Aorta (tissue), 5 donors: ENCODE data around the gene SLC6A20. TPM values are rescaled to one million over a fixed set of nuclear protein-coding genes. Genes with fewer than 3 reads are reported as not detected.

ENCODE experiments used
- ATAC-seq: fragments of 200-7000 bp; cut with Tn5 transposase; one replicate; pipeline ENCODE4 v1.9.1; 2022; ENCODE audit warnings: moderate library complexity; ENCODE audit not compliant: low FRiP score
- DNase-seq, 2 donors: peaks; one replicate each; pipeline ENCODE4 v3.0.0-alpha.2; 2020
- H3K27ac ChIP-seq, 2 donors: one replicate each; pipeline ENCODE4 v1.5.1; 2013; ENCODE audit warnings: low read length in 2 of 2, mild to moderate bottlenecking in 2 of 2, moderate library complexity in 2 of 2, control low read depth in 1 of 2, inconsistent platforms in 1 of 2, low read depth in 1 of 2
- H3K27me3 ChIP-seq, 2 donors: one replicate each; pipeline ENCODE4 v1.6.1; 2013; ENCODE audit warnings: control low read depth in 1 of 2, low read length in 1 of 2, mild to moderate bottlenecking in 1 of 2, moderate library complexity in 1 of 2; ENCODE audit not compliant: insufficient read depth in 2 of 2, control insufficient read depth in 1 of 2
- H3K36me3 ChIP-seq, 2 donors: one replicate each; pipeline ENCODE4 v1.6.1; 2013; ENCODE audit warnings: control low read depth in 1 of 2, low read length in 1 of 2, mild to moderate bottlenecking in 1 of 2; ENCODE audit not compliant: insufficient read depth in 2 of 2, control insufficient read depth in 1 of 2
- H3K4me1 ChIP-seq, 2 donors: one replicate each; pipeline ENCODE4 v1.6.1; 2013; ENCODE audit warnings: low read length in 2 of 2, control low read depth in 1 of 2, mild to moderate bottlenecking in 1 of 2, moderate library complexity in 1 of 2; ENCODE audit not compliant: insufficient read depth in 2 of 2, control insufficient read depth in 1 of 2
- H3K4me3 ChIP-seq, 2 donors: one replicate each; pipeline ENCODE4 v1.5.1; 2013; ENCODE audit warnings: low read length in 2 of 2, control low read depth in 1 of 2, mild to moderate bottlenecking in 1 of 2
- H3K9me3 ChIP-seq: one replicate; pipeline ENCODE4 v1.6.1; 2013; ENCODE audit warnings: mild to moderate bottlenecking, low read length; ENCODE audit not compliant: control insufficient read depth
- WGBS, 2 donors: extraction: QIAGEN DNeasy Blood & Tissue Kit; methylation state at CpG; one replicate each; pipeline ENCODE4 v1.1.7; 2013; 5-methylcytosine and 5-hydroxymethylcytosine counted together
- intact Hi-C, 2 donors: fragments of 100-400 bp; cut with DNase I; formaldehyde crosslinking; loops; one replicate each; pipeline versions ENCODE4 v1.14.2 to v1.15.0; 2022
- polyA plus RNA-seq, 2 donors: library from polyadenylated mRNA; stranded (reverse); fragments of 200-250 nt; gene quantifications; one replicate each; pipeline ENCODE4 v1.2.3, GENCODE V29; 2013
- total RNA-seq, 2 donors: library from RNA; stranded (reverse); fragmentation: NEBNext Ultra II Directional; extraction: Animal tissue kit (Norgen Biotek cat#: 25700); gene quantifications; one replicate each; pipeline ENCODE4 v1.2.1, GENCODE V29; 2021
- donor health status: healthy with polysubstance abuse.
- donor health status: Bipolar disorder and iron deficiency.
- donor health status: DM: no; HTN: no; CAD: no.
- donor health status: DM: no; HTN: no; CAD: no.
- donor health status: DM: yes; HTN: yes; CAD: no.

The SLC6A20 gene
- total and polyA plus RNA-seq, 4 donors = 0.10 to 1.0 (median 0.15) TPM; not detected in 1

- H3K36me3 ChIP-seq = no peaks in the 10 kb centered on the region
- ATAC-seq = no peak
- no peaks in the 10 kb centered on the region for H3K27me3 ChIP-seq
- intact Hi-C loops = loop anchor here in 1 of 2 donors (10.0 kb wide), 1 partner anchor 132 kb away; no protein-coding TSS in a partner anchor
- no peak overlapping the region for H3K27ac ChIP-seq
- H3K4me1 ChIP-seq = no peaks in the 10 kb centered on the region
- no peaks in the 10 kb centered on the region for H3K9me3 ChIP-seq
- H3K4me3 ChIP-seq = no peak overlapping the region
- WGBS, 2 donors = 89 to 90% methylated on average over 16 of the region's 16 CpGs
- DNase-seq = no peak
These were observed 23.8 kb downstream of the SLC6A20 start for GRCh38 chr3:45772341-45773035.

GRCh38 chr3:45771831-45772230 is 24.5 kb downstream of the SLC6A20 start:
- 92% methylated on average over 5 of the region's 5 CpGs for WGBS, 2 donors

DNA sequence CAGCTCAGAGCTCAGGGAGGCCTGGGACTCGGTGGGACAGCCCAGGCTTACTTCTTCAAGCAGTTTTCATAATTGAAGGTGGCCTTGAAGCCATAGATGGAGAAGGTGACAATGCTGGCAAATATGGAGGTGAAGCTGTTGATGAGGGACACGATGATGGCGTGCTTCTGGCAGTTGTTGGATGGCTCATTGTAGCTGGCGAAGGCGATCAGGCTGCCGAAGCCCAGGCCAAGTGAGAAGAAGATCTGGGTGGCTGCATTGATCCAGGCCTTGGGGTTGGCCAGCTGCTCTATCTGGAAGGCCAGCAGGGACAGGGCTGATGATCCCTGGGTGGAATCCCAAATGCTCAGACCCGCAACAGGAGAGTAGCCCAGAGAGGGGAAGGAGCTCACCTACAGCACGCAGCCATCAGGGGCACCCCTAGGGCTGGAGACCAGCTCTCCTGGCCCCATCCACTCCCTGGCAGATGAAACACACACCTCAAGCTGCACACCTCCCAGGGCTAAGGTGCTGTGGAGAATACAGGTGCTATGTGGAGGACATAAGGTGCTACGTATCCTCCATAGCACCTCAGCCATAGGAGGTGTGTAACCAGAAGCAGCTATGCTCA is 25.1 kb downstream of the SLC6A20 start:
- Histone ChIP-seq H3K4me3 (no peak overlapping the region), H3K36me3 (no peaks in the 10 kb centered on the region), H3K27ac (no peak overlapping the region), H3K9me3 (no peaks in the 10 kb centered on the region), H3K4me1 (no peaks in the 10 kb centered on the region), H3K27me3 (no peaks in the 10 kb centered on the region)
- intact Hi-C loops = loop anchor here in 1 of 2 donors (10.0 kb wide), 1 partner anchor 134 kb away; no protein-coding TSS in a partner anchor
- 93% methylated on average over 9 of the region's 9 CpGs for WGBS, 2 donors
- ATAC-seq (peak; percentile 35), DNase-seq (no peak)

More at GRCh38 chr3:45771831-45772230, 24.5 kb downstream of the SLC6A20 start:
- intact Hi-C loops = loop anchor here in 1 of 2 donors (10.0 kb wide), 1 partner anchor 133 kb away; no protein-coding TSS in a partner anchor
- Histone ChIP-seq H3K36me3 (no peaks in the 10 kb centered on the region), H3K9me3 (no peaks in the 10 kb centered on the region), H3K27me3 (no peaks in the 10 kb centered on the region), H3K4me3 (no peak overlapping the region), H3K4me1 (no peaks in the 10 kb centered on the region), H3K27ac (no peak overlapping the region)
- DNase-seq (no peak), ATAC-seq (no peak)

GRCh38 chr3:45765958-45766357 is 30.4 kb downstream of the SLC6A20 start:
- intact Hi-C loops = loop anchor here in 1 of 2 donors (10.0 kb wide), 1 partner anchor 309 kb away; no protein-coding TSS in a partner anchor
- Histone ChIP-seq H3K27ac (no peak overlapping the region), H3K36me3 (no peaks in the 10 kb centered on the region), H3K4me3 (no peak overlapping the region), H3K9me3 (no peaks in the 10 kb centered on the region), H3K4me1 (no peaks in the 10 kb centered on the region), H3K27me3 (no peaks in the 10 kb centered on the region)
- no peak for ATAC-seq
- WGBS, 2 donors = 77 to 80% methylated on average over 8 of the region's 8 CpGs
- no peak for DNase-seq

DNA sequence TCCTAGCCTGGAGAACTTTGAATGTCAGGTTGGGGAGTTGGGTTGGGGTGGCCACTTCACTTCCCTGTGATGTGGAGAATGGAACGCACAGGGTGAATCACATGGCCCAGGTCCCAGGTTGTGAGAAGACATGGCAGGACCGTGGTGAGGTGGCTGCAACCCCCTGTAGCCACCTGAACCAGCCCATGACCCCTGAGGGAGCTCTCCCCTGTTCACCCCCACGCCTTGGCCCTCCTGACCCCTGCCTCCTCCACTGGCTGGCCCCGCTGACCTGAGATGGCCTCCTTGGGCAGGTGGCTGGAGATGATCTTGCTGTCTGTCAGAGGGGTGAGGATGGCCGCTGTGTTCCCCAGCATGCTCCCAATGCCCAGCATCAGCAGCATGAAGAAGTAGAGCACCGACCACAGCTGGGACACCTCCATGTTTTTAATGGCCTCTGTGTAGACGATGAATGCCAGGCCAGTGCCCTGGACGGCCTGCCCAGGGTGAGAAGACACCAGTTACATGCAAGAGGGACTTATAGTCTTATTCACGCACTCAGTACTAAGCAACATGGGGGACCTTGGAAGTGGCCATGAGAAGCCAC is 31.0 kb downstream of the SLC6A20 start:
- no peak overlapping the region for H3K4me3 ChIP-seq
- no peak overlapping the region for H3K27ac ChIP-seq
- no peaks in the 10 kb centered on the region for H3K36me3 ChIP-seq
- no peaks in the 10 kb centered on the region for H3K9me3 ChIP-seq
- no peaks in the 10 kb centered on the region for H3K27me3 ChIP-seq
- no peaks in the 10 kb centered on the region for H3K4me1 ChIP-seq
- WGBS, 2 donors = 85 to 86% methylated on average over 9 of the region's 9 CpGs
- DNase-seq = no peak
- intact Hi-C loops = loop anchor here in 1 of 2 donors (10.0 kb wide), 1 partner anchor 309 kb away; no protein-coding TSS in a partner anchor
- ATAC-seq = no peak

GRCh38 chr3:45763303-45763675 is 33.0 kb downstream of the SLC6A20 start:
- Histone ChIP-seq H3K27me3 (no peaks in the 10 kb centered on the region), H3K4me1 (no peaks in the 10 kb centered on the region), H3K4me3 (no peak overlapping the region), H3K36me3 (no peaks in the 10 kb centered on the region), H3K9me3 (no peaks in the 10 kb centered on the region), H3K27ac (no peak overlapping the region)
- intact Hi-C loops = loop anchor here (5.0 to 10.0 kb wide), 2 partner anchors 312 to 314 kb away; no protein-coding TSS in a partner anchor
- DNase-seq (no peak), ATAC-seq (peak; percentile 19)
- 89 to 95% methylated on average over 5 of the region's 5 CpGs for WGBS, 2 donors

DNA sequence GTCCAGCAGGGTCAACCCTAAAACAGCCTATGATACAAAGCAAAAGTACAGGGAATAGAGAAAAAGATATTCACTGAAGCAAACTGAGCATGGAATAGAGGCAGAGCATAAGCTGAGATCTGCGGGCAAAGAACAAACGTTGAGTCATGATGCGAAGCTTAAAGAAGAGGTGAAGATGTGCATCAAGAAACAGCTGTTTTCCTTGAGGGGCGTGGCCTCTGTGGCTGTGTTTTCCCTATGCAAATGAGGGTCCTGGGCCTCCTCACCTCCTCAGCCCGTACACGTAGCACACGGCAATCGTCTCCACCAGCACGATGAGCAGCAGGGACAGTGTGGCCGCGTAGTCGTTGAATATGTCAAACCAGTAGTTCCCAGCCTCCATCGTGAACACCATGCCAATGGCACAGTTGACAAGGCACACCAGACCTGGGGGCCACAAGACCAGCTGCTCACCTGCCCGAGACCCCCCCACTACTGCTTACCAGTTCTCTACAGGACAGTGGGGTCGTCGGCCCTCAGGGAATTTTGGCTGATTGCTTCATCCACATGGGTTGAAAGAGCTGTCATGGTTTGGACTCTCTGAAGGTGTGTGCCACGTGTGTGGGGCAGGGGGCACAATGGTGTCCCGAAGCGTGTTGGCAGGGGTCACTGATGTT is 33.6 kb downstream of the SLC6A20 start:
- Histone ChIP-seq H3K27ac (no peak overlapping the region), H3K27me3 (no peaks in the 10 kb centered on the region), H3K36me3 (no peaks in the 10 kb centered on the region), H3K4me1 (no peaks in the 10 kb centered on the region), H3K4me3 (no peak overlapping the region), H3K9me3 (no peaks in the 10 kb centered on the region)
- 88 to 91% methylated on average over 19 of the region's 19 CpGs for WGBS, 2 donors
- DNase-seq = no peak
- ATAC-seq = no peak
- intact Hi-C loops = loop anchor here (5.0 to 10.0 kb wide), 2 partner anchors 312 to 315 kb away; no protein-coding TSS in a partner anchor

- no peak for DNase-seq
- intact Hi-C loops = loop anchor here (5.0 to 10.0 kb wide), 2 partner anchors 313 to 315 kb away; no protein-coding TSS in a partner anchor
These were observed 34.5 kb downstream of the SLC6A20 start for GRCh38 chr3:45761831-45762230.

More at GRCh38 chr3:45761831-45762230, 34.5 kb downstream of the SLC6A20 start:
- H3K9me3 ChIP-seq = no peaks in the 10 kb centered on the region
- H3K4me3 ChIP-seq = no peak overlapping the region
- no peaks in the 10 kb centered on the region for H3K4me1 ChIP-seq
- ATAC-seq = no peak
- no peak overlapping the region for H3K27ac ChIP-seq
- no peaks in the 10 kb centered on the region for H3K27me3 ChIP-seq
- H3K36me3 ChIP-seq = no peaks in the 10 kb centered on the region
- WGBS, 2 donors = 89% methylated on average over 10 of the region's 10 CpGs
